Uterus (tissue), 4 donors: Measurements from ENCODE around the gene KDM4C. TPM values are rescaled to one million over a fixed set of nuclear protein-coding genes. Genes with fewer than 3 reads are reported as not detected.

Source experiments
- DNase-seq, 2 donors: peaks; one replicate each; pipeline ENCODE4 v3.0.0-alpha.2; 2019 to 2020
- H3K27ac ChIP-seq, 2 donors: fragments of 200-600 bp; sonication (generic); 1 replicate in 1 of 2; 2 replicates in 1 of 2; pipeline ENCODE4 v1.5.1; 2016 to 2018
- H3K27me3 ChIP-seq, 2 donors: fragments of 200-600 bp; sonication (generic); one replicate each; pipeline ENCODE4 v1.5.1; 2018 to 2019; ENCODE audit warnings: control low read depth in 1 of 2
- H3K36me3 ChIP-seq, 2 donors: fragments of 200-600 bp; sonication (generic); one replicate each; pipeline ENCODE4 v1.5.1; 2019; ENCODE audit warnings: control low read depth in 1 of 2
- H3K4me1 ChIP-seq, 2 donors: fragments of 200-600 bp; sonication (generic); one replicate each; pipeline ENCODE4 v1.5.1; 2018 to 2019; ENCODE audit warnings: control low read depth in 1 of 2
- H3K4me3 ChIP-seq, 2 donors: fragments of 200-600 bp; sonication (generic); 1 replicate in 1 of 2; 2 replicates in 1 of 2; pipeline ENCODE4 v1.5.1; 2018 to 2019; ENCODE audit warnings: mild to moderate bottlenecking in 1 of 2
- H3K9me3 ChIP-seq, 2 donors: fragments of 200-600 bp; sonication (generic); one replicate each; pipeline ENCODE4 v1.5.1; 2019; ENCODE audit warnings: control low read depth in 1 of 2
- POLR2A ChIP-seq, 2 donors: fragments of 450-650 bp; IDR thresholded peaks; one replicate each; pipeline ENCODE4 v1.6.1; 2016; ENCODE audit warnings: antibody characterized with exemption in 2 of 2, mild to moderate bottlenecking in 1 of 2, moderate library complexity in 1 of 2
- intact Hi-C: fragments of 100-400 bp; cut with DNase I; formaldehyde crosslinking; loops from one replicate; pipeline ENCODE4 v1.15.1; 2023; ENCODE audit warnings: low total_unique reads
- total RNA-seq, 4 donors: library from RNA; depleted of rRNA in 3 of 4; stranded (reverse); fragments of >200 nt in 3 of 4; gene quantifications; one replicate each; pipeline versions ENCODE4 v1.1.0 to v1.2.4, GENCODE V29; 2014 to 2023
- TF ChIP-seq, protein P1 (sequence below), 4 experiments: fragments of 200-600 bp in 2 of 4; fragments of 450-650 bp in 2 of 4; sonication (generic) in 2 of 4; IDR thresholded peaks; one replicate each; pipeline ENCODE4 v1.5.1; 2016 to 2019; ENCODE audit warnings: antibody characterized with exemption in 4 of 4, mild to moderate bottlenecking in 2 of 4, moderate library complexity in 1 of 4
- donor health status: DM: yes; HTN: yes; CAD: no.

Gene KDM4C
- total RNA-seq, 4 donors from 2014 or later: 29.1 to 61.4 (median 45.5) TPM

- intact Hi-C loops: no loop called here
- Histone ChIP-seq H3K9me3 (no peaks in the 10 kb centered on the region), H3K27ac (no peak overlapping the region), H3K36me3 (no peaks in the 10 kb centered on the region), H3K4me1 (no peaks in the 10 kb centered on the region), H3K27me3 (no peaks in the 10 kb centered on the region), H3K4me3 (no peak overlapping the region)
- DNase-seq: no peak
- TF ChIP-seq, protein P1, sequence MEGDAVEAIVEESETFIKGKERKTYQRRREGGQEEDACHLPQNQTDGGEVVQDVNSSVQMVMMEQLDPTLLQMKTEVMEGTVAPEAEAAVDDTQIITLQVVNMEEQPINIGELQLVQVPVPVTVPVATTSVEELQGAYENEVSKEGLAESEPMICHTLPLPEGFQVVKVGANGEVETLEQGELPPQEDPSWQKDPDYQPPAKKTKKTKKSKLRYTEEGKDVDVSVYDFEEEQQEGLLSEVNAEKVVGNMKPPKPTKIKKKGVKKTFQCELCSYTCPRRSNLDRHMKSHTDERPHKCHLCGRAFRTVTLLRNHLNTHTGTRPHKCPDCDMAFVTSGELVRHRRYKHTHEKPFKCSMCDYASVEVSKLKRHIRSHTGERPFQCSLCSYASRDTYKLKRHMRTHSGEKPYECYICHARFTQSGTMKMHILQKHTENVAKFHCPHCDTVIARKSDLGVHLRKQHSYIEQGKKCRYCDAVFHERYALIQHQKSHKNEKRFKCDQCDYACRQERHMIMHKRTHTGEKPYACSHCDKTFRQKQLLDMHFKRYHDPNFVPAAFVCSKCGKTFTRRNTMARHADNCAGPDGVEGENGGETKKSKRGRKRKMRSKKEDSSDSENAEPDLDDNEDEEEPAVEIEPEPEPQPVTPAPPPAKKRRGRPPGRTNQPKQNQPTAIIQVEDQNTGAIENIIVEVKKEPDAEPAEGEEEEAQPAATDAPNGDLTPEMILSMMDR (IDR thresholded peaks at IDR 0.05): no peak
- TF ChIP-seq POLR2A (IDR thresholded peaks at IDR 0.05): no peak
Observed at GRCh38 chr9:6822696-6823095, 64.9 kb downstream of the KDM4C start.

DNA sequence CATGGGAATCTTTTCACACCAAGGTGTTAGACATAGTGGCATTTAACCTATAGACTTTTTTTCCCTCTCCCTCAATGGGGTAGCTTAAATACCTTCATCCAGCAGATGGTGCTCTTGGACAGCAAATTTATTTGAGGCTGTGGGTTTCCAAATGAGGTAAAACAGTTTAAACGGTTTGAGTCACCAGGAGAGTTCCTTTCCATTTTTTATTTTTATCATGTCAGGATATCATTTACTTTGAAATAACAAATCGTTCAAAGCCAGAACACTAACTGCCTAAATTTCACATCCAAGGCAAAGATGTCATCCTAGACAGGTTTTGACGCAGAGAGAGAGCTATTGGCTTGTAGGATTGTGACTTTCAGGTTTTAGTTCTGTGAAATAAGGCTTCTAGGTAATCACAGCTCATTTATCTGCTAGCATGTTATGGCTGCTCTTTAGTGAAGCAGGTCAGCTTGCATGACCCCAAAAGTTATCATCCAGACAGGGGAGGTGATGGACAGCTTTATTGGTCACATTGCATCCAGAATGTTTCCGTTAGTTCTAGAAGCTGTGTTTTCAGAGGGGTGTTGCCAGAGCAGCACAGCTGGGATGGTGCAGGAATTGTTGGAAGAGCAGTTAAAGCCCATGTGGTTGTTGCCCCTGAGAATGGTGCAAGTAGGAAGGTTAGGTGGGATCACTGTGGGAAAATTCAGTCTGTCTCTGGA, 69.8 kb downstream of the KDM4C start:
- H3K27ac ChIP-seq: no peak overlapping the region
- H3K9me3 ChIP-seq: no peaks in the 10 kb centered on the region
- H3K36me3 ChIP-seq: no peaks in the 10 kb centered on the region
- intact Hi-C loops: no loop called here
- DNase-seq: no peak
- H3K27me3 ChIP-seq: no peaks in the 10 kb centered on the region
- no peaks in the 10 kb centered on the region for H3K4me1 ChIP-seq
- no peak for TF ChIP-seq POLR2A (IDR thresholded peaks at IDR 0.05)
- TF ChIP-seq, protein P1 (IDR thresholded peaks at IDR 0.05): peak in 3 of 4 experiments; percentile 34 to 45 (median 35)
- no peak overlapping the region for H3K4me3 ChIP-seq

- H3K27ac ChIP-seq: no peak overlapping the region
- H3K27me3 ChIP-seq: no peaks in the 10 kb centered on the region
- TF ChIP-seq POLR2A (IDR thresholded peaks at IDR 0.05): no peak
- TF ChIP-seq, protein P1 (IDR thresholded peaks at IDR 0.05): no peak
- no peak for DNase-seq
- H3K36me3 ChIP-seq: no peaks in the 10 kb centered on the region
- no peaks in the 10 kb centered on the region for H3K4me1 ChIP-seq
- intact Hi-C loops: no loop called here
- H3K4me3 ChIP-seq: no peak overlapping the region
- H3K9me3 ChIP-seq: no peaks in the 10 kb centered on the region
Observed at GRCh38 chr9:6829027-6829426, 71.3 kb downstream of the KDM4C start.

DNA sequence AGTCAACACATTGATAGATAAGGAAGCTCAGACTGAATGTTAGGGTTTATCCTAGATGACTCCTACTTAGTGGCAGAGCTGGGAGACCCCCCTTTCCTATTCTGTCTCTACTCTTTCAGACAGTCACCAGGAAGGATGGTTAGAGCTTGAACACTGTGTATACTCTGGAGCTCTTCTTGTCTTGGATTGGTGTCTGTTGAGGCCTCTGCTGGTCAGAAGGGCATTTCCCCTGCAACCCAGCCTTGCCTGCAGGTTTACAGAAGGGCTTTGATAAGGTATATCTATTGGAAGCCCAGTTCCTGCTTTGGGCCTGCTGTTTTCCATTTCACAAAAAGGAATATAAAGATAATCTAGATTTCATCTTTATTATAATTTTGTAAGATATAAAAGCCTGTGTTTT, 71.8 kb downstream of the KDM4C start:
- no peak for DNase-seq
- Histone ChIP-seq H3K4me3 (no peak overlapping the region), H3K36me3 (no peaks in the 10 kb centered on the region), H3K27me3 (no peaks in the 10 kb centered on the region), H3K9me3 (no peaks in the 10 kb centered on the region), H3K27ac (no peak overlapping the region), H3K4me1 (no peaks in the 10 kb centered on the region)
- intact Hi-C loops: no loop called here
- TF ChIP-seq POLR2A (IDR thresholded peaks at IDR 0.05): no peak
- TF ChIP-seq, protein P1 (IDR thresholded peaks at IDR 0.05): no peak

- no peaks in the 10 kb centered on the region for H3K27me3 ChIP-seq
- TF ChIP-seq POLR2A (IDR thresholded peaks at IDR 0.05): no peak
- TF ChIP-seq, protein P1 (IDR thresholded peaks at IDR 0.05): no peak
- no peak overlapping the region for H3K27ac ChIP-seq
- intact Hi-C loops: no loop called here
- no peaks in the 10 kb centered on the region for H3K4me1 ChIP-seq
- no peak overlapping the region for H3K4me3 ChIP-seq
- H3K36me3 ChIP-seq: no peaks in the 10 kb centered on the region
- DNase-seq: no peak
- H3K9me3 ChIP-seq: no peaks in the 10 kb centered on the region
Observed at GRCh38 chr9:6833518-6834192, 75.9 kb downstream of the KDM4C start.
